ENCODE results near the gene TMEM154.

Gene TMEM154

DNA sequence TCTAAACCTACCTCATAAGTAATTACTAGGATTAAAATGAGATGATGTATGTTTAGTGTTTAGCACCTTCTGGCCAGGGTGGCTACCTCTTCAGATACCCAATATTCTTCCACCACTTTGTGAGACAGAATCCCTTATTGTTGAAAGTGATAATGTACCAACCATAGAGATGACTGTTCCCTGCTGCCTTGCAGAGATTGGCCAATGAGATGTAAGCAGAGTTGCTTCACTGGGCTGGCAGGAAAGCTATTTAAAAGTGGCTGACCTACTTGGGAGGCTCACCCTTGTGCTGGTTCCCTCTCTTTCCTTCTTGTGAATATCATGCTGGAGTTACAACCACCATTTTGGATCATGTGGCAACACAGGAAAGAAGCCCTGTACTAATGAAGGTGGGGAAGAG lies 58.9 kb downstream of the TMEM154 start:
- no peak for DNase-seq

DNA sequence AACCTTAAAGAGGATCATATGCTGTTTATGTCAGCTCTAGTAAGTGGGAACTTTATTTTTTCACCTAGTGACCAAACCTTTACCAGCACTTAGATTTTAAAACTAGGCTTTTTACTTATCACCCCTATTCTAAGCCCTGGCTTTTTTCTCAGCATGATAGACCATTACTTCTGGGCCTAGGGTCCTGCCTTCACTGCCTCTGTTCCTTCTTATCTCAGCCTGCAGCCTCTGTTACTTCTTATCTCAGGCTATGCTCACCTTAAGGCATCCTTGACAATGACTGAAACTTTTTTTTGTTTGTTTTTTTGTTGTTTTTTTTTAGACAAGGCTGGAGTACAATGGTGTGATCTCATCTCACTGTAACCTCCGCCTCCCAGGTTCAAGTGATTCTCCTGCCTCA lies 59.6 kb downstream of the TMEM154 start:
- DNase-seq = no peak

DNA sequence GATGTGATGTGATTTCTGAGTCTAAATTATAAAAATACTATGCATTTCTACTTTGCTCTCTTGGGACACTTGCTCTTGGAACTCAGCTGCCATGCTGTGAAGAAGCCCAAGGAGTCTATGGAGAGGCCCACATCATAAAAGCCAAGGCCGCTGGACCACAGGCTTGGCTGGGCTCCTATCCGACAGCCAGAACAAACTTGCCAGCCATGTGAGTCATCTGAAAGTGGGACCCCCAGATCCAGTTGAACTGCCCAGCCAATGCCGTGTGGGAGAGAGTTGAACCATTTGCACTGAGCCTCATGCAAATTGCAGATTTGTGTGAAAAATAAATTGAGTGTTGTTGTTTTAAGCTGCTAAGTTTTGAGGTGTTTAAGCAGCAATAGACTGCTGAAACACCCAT lies 60.2 kb downstream of the TMEM154 start:
- DNase-seq = no peak

DNA sequence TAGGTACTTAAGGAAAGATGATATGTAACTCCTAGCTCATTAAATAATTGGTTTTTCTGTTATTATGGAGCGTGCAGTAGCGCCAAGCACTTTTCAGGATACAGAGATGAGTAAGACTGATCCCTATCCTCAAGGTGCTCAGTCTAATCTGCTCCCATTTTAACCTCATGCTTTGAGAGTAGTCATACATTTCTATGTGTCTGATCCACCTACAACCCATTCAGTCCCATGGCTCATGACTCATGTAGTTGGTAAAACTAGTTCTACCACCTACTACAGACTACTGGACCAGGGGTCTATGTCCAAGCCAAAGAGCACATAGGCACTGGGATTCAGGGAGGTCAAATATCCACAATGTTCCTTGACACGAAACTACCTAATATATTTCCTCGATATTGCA lies 60.8 kb downstream of the TMEM154 start:
- DNase-seq = no peak

DNA sequence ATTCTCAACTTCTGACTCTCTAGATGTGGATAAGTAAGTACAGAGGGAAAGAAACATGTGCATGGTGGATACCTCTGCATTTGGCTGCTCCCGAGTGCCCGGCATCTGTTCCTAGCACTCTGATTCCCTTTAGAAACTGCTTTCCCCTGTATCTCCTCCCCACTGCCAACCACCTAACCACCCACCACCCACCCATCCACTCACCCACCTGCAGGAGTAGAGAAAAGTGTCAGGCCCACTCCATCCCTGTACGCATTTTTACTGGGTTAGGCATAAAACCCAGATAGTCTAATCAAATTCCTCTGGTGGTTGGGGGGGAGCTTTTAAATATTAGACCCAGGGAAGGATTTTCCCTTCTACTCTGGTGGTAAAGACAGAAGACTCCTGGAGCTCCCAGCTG lies 63.0 kb downstream of the TMEM154 start:
- DNase-seq = no peak

DNA sequence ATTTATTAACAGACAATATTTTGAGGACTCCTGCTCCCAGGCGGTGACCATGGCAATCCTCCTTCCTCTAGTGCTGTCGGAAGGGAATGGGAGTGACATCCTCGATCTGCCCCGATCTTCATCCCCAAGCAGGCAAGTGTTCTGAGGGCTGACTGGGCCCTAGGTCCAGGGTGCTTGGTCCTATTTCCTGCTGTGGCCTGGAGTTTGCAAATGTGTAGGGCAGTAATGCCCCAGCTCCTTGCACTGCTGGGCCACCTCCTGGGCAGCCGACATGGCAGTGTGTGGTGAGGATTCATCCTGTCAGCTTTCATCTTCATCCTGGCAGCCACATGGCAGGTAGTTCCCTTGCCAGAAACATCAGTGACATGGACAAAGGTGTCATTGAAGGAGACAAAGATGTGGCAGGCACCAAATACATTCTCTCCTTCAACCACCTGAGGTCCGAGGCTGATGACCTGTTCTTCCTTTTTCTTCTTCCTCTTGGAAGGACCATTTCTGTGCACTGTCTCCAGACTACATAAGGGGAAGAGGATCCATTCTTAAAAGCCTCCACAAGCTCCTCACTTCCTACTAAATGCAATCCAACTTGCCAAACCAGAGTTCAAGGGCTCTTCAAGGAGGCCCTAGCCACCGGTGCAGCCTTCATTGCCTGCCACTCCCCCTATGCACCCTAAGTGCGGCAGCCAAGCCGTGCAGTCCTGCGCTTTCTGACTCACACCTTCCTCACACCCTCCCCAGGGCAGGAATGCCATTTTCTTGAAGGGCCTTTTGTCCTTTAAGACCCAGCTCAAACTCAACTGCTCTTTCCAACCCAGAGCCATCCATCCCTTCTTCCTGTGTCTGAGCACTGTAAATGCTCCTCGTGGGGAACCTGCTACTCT lies 65.7 kb downstream of the TMEM154 start:
- no peak for DNase-seq

DNA sequence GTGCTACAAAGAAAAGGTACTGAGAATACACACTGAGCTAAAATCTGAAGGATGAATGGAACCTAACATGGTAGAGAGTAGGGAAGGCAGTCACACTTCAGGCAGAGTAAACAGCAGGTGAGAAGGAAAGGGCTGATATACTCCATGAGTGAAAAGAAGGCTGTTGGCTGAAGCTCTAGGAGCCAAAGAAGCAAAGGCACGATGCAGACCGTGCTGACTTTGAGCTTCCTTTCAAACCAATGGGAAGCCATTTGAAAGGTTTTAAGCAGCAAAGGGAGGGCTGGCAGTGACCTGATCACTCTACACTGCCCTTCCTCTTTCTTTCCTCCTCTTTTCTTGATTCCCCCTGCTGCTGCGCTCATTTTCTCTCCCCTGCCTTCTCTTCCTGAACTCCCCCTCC lies 66.4 kb downstream of the TMEM154 start:
- DNase-seq = no peak

DNA sequence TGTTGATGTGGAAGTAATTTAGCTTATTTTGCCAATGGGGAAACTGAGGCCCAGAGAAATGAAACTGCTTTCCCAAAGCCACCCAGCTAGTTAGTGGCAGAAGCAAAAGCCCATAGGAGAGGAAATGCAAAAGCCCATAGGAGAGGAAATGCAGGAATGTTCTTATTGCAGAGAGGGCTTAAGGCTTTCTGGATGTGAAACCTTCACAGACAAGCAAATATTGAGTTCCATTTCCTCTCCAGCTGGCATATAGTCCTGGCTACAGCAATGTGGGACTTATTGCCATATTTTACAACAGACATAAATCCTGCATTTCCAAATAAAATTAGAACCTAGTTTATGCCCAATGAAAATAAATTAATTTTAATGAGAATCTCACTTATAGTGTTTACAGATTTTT lies 69.7 kb downstream of the TMEM154 start:
- no peak for DNase-seq

DNA sequence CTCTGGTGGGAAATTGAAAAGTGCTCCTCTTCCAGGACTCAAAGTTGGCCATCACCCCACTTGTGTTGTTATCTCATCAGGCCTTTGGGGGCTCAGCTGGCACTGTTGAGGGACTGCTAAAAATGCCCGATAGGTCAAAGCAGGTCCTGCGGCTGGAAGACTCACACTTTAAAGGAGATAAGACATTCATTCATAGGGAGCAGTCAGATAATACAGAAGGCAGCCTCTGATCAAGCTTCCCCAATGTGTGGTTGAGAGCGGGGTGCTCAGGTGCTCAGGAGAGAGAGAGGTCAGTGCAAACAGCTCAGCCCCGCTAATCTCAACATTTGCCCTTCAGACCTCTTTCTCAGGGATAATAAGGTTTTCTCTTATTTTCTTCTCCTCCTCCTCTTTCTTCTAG lies 70.3 kb downstream of the TMEM154 start:
- DNase-seq = no peak

DNA sequence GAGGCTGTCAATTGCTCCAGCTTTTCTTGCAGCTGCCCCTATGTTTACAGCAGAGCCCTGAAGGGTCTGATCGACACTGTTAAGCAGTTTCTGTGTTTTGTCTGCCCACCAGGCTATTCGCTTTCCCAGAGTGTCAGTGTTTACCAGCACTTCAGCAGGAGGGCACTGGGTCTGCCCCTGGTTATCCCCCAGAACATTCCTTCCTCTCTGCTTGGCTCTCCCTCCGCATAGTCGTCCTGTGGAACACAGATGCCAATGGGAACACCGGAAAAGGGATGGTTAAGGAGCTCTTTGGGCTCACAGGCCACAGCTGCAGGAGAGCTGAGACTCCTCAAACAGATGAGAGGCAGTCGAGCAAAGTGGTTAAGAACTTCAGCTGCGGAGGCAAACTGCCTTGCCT lies 72.6 kb downstream of the TMEM154 start:
- DNase-seq = no peak

DNA sequence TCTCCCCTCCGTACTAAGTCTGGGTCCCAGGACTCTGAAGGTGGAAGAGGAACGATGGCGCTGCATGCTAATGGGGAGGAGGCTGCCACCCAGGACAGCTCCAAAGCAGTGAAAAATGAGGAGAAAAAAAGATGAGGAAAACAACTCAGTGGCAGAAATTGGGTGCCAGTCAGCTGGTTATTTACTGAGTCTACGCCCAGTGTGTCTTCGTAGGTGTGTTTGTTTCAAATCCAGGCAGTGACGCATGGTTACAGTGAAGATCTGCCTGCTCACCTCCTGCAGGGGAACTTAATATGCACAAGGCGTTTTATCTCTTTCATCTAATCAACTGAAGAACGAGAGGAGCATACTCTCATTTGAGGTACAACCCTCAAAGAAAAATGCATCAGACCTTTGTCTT lies 73.0 kb downstream of the TMEM154 start:
- no peak for DNase-seq

DNA sequence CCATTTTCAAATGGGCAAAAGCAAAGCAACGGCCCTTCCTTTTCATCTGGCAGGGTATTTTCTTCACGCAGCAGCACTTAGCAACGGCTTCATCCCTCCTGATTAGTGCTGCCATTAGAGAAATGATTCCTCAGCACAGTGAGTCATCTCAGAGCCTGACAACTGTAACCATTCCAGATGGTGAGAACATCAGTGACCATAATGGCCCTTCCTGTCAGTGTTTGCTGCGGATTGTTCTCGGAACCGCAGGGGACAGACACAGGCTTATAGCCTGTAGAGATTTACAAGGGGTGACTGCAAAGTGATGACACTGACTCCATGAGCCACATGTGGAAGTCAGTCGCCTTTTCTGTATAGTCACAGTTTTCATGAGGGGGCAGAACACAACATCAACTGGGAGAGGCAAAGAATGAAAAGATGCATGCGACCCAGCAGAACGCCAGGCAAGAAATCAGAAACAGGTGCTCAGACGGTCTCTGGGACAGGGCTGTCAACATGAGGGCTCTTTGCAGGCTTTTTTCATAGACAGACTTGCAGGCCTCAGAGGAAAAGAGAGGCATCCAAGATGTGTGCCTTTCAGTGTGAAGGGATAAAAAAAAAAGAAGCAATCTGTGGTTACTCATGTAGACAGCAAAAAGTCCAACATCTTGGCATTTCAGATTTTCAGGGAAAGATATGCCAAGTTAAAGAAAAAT lies 74.0 kb downstream of the TMEM154 start:
- DNase-seq = no peak

DNA sequence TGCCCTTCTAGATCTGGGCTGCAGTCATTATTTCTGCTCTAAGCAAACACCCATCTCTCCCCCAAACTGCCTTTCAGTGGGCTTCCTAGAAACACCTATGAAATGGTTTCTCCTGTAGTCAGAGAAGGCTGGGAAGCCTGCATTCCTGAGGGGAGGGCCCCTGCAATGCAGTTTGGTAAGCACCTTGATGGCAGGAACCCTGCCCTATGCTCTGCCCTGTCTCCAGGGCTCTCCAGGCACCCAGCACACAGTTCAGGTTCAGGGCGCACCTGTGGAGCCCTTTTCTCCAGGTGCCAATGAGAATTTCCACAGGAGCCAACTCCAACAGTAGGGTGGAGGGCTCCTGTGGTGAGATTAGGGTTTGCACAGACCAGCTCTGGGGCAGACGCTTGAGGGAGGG lies 74.8 kb downstream of the TMEM154 start:
- no peak for DNase-seq

DNA sequence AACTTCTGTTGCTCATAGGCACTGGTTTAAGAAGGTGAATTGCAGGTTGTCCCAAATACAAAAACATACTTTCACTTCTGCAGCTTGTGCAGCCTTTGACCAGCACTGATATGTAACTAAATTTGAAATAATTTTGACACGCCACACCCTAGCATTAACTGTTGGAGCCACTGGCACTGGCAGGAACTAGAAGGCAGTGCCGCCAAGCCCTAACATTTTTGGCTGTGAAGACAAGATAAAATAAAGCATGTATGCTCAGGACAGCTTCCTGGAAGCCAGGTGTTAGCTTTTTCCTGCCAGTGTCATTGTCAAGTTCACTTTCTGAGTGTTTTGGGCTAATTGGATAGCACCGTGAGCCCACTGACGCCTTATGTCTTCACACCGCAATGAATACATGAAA lies 78.6 kb downstream of the TMEM154 start:
- no peak for DNase-seq

DNA sequence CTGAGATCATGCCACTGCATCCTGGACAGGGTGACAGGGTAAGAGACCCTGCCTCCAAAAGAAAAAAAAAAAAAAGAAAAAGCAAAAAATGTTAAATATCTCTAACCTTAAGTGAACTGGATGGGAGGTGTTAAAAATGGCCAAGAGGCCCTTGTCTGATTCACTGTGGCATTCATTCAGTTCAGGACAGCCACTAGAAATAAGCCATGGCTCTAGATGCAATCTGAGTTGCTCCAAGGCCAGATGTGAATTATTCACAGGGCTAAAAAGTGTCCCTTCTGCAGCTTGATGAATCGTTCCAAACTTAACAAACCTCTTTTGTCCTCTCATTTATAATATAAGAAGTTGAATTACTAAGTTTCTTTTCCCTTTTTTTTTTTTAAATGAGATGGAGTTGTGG lies 80.2 kb downstream of the TMEM154 start:
- no peak for DNase-seq

DNA sequence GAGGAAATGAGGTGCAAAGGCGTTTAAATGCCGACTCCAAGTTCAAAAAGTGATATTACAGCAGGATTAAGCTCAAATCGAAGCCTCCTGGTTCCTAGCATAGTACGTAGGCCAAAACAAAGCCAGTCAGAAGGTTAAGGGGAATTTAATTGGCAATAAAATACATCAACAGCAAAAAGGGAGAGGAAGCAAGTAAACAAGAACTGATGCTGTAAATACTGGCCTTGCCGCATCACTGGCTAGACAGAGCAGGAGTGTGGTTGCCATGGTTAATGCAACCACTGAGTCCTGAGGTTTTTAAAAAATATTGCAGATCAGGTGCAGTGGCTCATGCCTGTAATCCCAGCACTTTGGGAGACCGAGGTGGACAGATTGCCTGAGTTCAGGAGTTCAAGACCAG lies 80.7 kb downstream of the TMEM154 start:
- DNase-seq = no peak

DNA sequence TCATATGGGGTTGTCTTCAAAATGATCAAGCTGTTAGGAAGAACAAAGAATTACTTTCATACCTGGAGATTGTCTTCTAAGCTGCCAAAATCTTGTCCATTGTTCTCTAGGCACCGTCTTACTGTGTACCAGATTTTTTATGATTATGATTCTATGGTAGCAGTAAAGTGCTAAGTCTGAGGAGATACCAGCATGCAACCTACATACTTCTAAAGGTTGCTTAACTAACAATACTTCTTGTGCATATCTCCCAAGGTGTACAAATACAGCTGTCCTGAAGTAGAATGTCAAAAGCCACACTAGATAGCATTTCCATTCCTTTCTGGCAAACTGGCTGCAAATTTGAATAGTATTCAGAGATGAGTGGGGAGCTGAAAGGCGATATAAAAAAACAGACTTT lies 81.3 kb downstream of the TMEM154 start:
- DNase-seq = no peak

DNA sequence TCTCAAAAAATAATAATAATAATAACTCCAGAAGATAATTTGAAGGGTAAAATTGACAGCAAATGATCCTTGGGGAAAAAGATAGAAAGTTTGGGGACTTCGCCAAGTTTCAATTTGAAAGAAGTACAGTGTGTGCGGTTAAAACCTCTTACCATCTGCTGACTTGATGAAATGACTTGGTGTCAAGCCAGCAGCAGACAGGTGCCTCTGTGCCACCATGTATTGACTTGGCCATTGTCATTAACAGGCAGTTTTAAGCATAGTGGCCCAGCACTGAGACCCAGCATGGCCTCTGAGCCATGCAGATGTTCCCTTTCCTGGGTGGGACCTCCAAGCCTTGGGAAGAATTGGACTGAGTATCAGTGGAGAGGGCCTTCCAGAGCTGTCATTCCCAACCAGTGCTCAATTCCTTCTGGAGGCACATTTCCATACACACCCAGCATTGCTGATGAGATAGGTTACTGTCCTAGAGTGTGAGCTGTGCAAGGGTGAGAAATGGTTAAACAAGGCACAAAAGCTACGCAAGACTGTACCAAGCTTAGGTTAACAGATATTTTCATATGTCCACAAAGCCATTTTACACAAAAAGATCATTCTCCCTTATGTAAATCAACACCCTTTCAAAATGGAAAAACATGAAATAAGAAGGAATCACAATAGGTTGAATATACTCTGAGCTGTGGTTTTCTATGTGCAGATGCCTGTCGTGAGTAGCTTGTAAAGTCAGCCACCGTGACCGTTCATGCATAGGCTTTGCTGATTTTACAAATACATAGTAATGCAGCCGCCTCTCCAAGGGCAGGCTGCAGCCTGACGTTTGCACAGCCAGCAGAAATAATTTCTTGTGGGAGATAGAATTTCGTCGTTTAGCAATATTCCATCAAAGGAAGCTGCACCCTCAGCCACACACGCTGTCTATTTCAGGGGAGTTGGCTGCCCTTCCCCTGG lies 84.5 kb downstream of the TMEM154 start:
- DNase-seq = no peak

DNA sequence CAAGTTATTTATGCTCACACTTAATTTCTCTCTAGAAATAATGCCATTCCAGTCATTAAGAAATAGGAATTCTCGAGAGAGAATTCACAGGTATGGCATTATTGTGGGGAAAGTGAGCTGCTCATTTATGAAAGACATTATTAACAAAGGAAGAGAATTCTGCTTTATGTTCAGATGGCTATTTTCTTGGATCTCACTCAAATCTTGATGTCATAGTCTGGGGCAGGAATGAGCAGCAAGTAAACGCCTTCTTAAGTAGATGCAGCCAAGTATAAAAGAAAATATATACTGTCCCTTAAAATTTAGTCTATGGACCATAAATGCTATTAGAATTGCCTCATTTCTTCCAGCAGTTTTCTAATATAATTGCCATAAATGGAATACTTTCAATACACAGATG lies 85.7 kb downstream of the TMEM154 start:
- DNase-seq = no peak

DNA sequence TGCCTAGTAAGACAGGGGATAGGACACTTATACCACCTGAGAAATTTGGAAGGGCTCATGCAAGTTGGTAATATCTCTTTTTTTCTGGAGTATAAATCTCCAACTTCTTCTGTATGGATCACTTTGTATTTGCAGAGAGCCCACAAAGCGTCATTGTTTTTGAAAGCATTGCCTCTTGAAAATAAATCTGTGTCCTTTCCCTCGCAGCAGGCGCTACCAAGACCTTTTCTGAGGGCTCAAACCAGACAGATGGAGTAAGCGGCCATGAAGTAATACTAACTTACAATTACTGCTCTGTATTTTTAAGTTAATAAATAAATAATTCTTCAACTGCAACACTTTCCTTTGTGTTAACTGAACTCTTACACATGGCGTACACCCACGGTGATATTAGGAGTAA lies 87.9 kb downstream of the TMEM154 start:
- DNase-seq = no peak

DNA sequence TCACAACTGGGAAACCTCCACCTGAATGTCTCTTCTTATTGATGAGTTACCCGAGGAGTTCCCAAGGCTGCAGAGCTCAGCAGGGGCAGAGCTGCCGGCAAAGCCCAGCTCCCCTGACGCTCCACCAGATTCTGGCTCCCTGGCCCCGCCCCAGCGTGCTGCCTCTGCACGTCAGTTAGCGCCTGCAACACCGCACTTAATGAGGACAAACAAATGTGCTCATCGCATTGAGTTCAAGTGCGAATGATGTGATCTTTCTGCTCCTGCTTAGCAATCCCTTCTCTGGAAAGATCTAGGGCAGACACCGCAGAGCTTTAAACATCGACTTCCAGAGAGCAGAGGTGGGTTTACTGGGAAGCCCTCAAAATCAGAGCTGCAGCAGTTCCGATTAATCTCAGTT lies 88.4 kb downstream of the TMEM154 start:
- peak; percentile 57 for DNase-seq

DNA sequence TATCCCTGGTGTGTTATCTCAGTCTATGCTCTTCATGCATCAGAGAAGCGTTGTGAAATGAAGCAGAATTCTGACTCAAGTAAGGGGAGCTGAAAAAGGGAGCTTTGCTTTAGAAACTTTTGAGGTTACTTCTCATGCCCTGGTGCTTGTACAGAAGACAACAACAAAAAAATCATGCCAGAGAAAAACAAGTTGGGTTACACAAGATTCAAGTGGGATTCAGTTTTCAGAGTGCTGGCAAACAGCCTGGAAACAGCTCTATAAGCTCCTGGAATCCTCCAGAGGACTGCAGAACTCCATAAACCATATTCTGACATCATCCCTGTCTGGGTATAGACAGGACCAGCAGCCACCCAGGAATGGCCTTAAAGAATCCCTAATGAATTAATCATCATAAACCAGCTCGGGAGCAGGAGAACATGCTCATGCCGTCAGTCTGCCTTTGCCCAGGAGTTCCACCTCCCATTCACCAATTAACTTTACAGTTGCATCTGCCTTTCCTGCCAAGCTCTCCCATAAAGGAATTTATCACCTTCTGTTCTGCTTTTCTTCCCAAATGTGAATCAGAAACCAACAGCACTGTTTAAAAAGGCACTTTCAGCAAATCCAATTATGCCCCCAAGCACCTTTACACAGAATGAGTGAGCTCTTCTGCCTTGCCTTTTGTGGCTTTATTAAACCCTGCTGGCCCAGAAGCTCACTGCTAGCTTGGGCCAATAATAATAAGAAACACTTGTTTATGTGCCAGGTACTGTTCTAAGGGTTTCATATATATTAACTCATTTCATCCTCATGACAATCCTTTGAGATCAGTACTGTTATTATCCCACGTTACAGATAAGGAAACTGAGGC lies 89.4 kb downstream of the TMEM154 start:
- DNase-seq = no peak

DNA sequence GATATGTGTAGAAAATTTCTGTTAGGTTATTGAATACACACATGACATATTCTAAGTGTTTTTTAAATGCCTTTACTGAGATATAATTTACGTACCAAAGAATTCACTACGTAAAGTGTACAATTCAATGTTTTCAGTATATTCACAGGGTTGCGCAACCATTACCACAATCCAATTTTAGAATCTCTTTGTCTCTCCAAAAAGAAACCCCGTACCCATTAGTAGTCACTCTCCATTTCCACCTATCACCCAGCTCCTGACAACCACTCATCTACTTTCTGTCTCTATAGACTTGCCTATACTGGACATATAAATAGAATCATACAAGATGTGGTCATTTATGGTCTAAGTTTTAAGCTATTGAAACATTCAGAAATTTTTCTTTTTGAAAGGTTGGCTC lies 90.9 kb downstream of the TMEM154 start:
- DNase-seq = no peak

Data from activated CD8-positive, alpha-beta memory T cell treated with anti-CD3 and anti-CD28 coated beads, Interleukin-2, amount 50 U/mL, for 48 hours (primary cell).